GM12891 (cell line): ENCODE data around the gene SLC2A2.

Experiments
- POLR2A ChIP-seq: IDR thresholded peaks from 2 replicates; pipeline ENCODE4 v1.6.1; 2011; ENCODE audit warnings: low read depth, low read length, control low read depth
- POLR2AphosphoS5 ChIP-seq: IDR thresholded peaks from 2 replicates; pipeline ENCODE4 v1.6.1; 2011; ENCODE audit warnings: low read depth, low read length, control low read depth
- POU2F2 ChIP-seq: IDR thresholded peaks from 2 replicates; pipeline ENCODE4 v1.6.1; 2011; ENCODE audit warnings: low read depth, mild to moderate bottlenecking, control low read depth, low read length, moderate library complexity
- TAF1 ChIP-seq: IDR thresholded peaks from 2 replicates; pipeline ENCODE4 v1.6.1; 2011; ENCODE audit warnings: low read depth, low read length, control low read depth

GRCh38 chr3:170959457-170959856 lies 67.1 kb downstream of the SLC2A2 start:
- TF ChIP-seq TAF1: no peak
- TF ChIP-seq POLR2AphosphoS5: no peak
- TF ChIP-seq POLR2A: no peak
- TF ChIP-seq POU2F2: no peak
